Ectodermal cell (in vitro differentiated cells): Measurements from ENCODE around the gene PGS1.
"Not testable (repeated sequence)": the region's sequence is repeated elsewhere in the genome, so short reads cannot be mapped to it uniquely, and the experiment has no call there.

ENCODE experiments used
- H3K27ac ChIP-seq: 2 replicates; pipeline ENCODE4 v1.7.0; 2013; ENCODE audit warnings: mild to moderate bottlenecking, low read depth, low read length; ENCODE audit not compliant: insufficient read depth, poor library complexity, severe bottlenecking
- H3K27me3 ChIP-seq: 2 replicates; pipeline ENCODE4 v1.7.0; 2013; ENCODE audit warnings: mild to moderate bottlenecking, low read length; ENCODE audit not compliant: insufficient read depth, control insufficient read depth, poor library complexity, severe bottlenecking
- H3K36me3 ChIP-seq: one replicate; pipeline ENCODE4 v1.7.0; 2013; ENCODE audit warnings: low read length; ENCODE audit not compliant: control insufficient read depth, insufficient read depth
- H3K4me1 ChIP-seq: one replicate; pipeline ENCODE4 v1.7.0; 2013; ENCODE audit warnings: low read length; ENCODE audit not compliant: control insufficient read depth, insufficient read depth
- H3K4me3 ChIP-seq: 2 replicates; pipeline ENCODE4 v1.7.0; 2013; ENCODE audit warnings: low read depth, low read length, control low read depth; ENCODE audit not compliant: insufficient read depth
- H3K9me3 ChIP-seq: 2 replicates; pipeline ENCODE4 v1.7.0; 2013; ENCODE audit warnings: mild to moderate bottlenecking, low read length, moderate library complexity; ENCODE audit not compliant: control insufficient read depth
- WGBS, 2 experiments: methylation state at CpG; one replicate each; pipeline ENCODE4 v1.1.7; 2013; ENCODE audit warnings: missing lambda C conversion rate in 2 of 2; 5-methylcytosine and 5-hydroxymethylcytosine counted together

Gene PGS1

GRCh38 chr17:78460176-78460675 lies 81.8 kb downstream of the PGS1 start:
- Histone ChIP-seq H3K4me1 (no peaks in the 10 kb centered on the region), H3K4me3 (no peak overlapping the region), H3K9me3 (no peaks in the 10 kb centered on the region), H3K36me3 (no peaks in the 10 kb centered on the region), H3K27me3 (no peaks in the 10 kb centered on the region), H3K27ac (no peak overlapping the region)
- 86 to 87% methylated on average over 11 of the region's 11 CpGs for WGBS, 2 experiments

- Histone ChIP-seq H3K4me3 (no peak overlapping the region), H3K27ac (no peak overlapping the region), H3K4me1 (no peaks in the 10 kb centered on the region), H3K9me3 (no peaks in the 10 kb centered on the region), H3K36me3 (no peaks in the 10 kb centered on the region), H3K27me3 (no peaks in the 10 kb centered on the region)
- 92 to 95% methylated on average over 34 of the region's 34 CpGs for WGBS, 2 experiments
Observed at GRCh38 chr17:78460951-78461798, 82.7 kb downstream of the PGS1 start.

- no peak overlapping the region for H3K4me3 ChIP-seq
- no peak overlapping the region for H3K27ac ChIP-seq
- no peaks in the 10 kb centered on the region for H3K27me3 ChIP-seq
- H3K36me3 ChIP-seq, result no peaks in the 10 kb centered on the region
- 72 to 77% methylated on average over 6 of the region's 6 CpGs for WGBS, 2 experiments
- H3K4me1 ChIP-seq, result no peaks in the 10 kb centered on the region
- H3K9me3 ChIP-seq, result no peaks in the 10 kb centered on the region
Observed at GRCh38 chr17:78461799-78462053, 83.3 kb downstream of the PGS1 start.

GRCh38 chr17:78462148-78462547 lies 83.7 kb downstream of the PGS1 start:
- no peaks in the 10 kb centered on the region for H3K36me3 ChIP-seq
- H3K27ac ChIP-seq, result no peak overlapping the region
- WGBS, 2 experiments, result 75 to 78% methylated on average over 8 of the region's 8 CpGs
- no peak overlapping the region for H3K4me3 ChIP-seq
- H3K9me3 ChIP-seq, result no peaks in the 10 kb centered on the region
- H3K27me3 ChIP-seq, result no peaks in the 10 kb centered on the region
- H3K4me1 ChIP-seq, result no peaks in the 10 kb centered on the region

GRCh38 chr17:78466109-78466785 lies 87.8 kb downstream of the PGS1 start:
- H3K9me3 ChIP-seq, H3K4me1 ChIP-seq, H3K36me3 ChIP-seq, H3K4me3 ChIP-seq, H3K27me3 ChIP-seq, H3K27ac ChIP-seq: not testable (repeated sequence)
- 89 to 90% methylated on average over 18 of the region's 19 CpGs for WGBS, 2 experiments

GRCh38 chr17:78466786-78467715 lies 88.6 kb downstream of the PGS1 start:
- 93 to 94% methylated on average over 26 of the region's 26 CpGs for WGBS, 2 experiments
- Histone ChIP-seq H3K27ac (no peak overlapping the region), H3K9me3 (no peaks in the 10 kb centered on the region), H3K27me3 (no peaks in the 10 kb centered on the region), H3K4me1 (no peaks in the 10 kb centered on the region), H3K4me3 (no peak overlapping the region), H3K36me3 (no peaks in the 10 kb centered on the region)

- Histone ChIP-seq H3K4me1 (no peaks in the 10 kb centered on the region), H3K9me3 (no peaks in the 10 kb centered on the region), H3K27ac (no peak overlapping the region), H3K4me3 (no peak overlapping the region), H3K36me3 (no peaks in the 10 kb centered on the region), H3K27me3 (no peaks in the 10 kb centered on the region)
- WGBS, 2 experiments, result 92% methylated on average over 12 of the region's 12 CpGs
Observed at GRCh38 chr17:78468366-78468765, 89.9 kb downstream of the PGS1 start.

- Histone ChIP-seq H3K4me1 (no peaks in the 10 kb centered on the region), H3K9me3 (no peaks in the 10 kb centered on the region), H3K27ac (no peak overlapping the region), H3K27me3 (no peaks in the 10 kb centered on the region), H3K4me3 (no peak overlapping the region), H3K36me3 (no peaks in the 10 kb centered on the region)
- WGBS, 2 experiments, result 93 to 94% methylated on average over 7 of the region's 7 CpGs
Observed at GRCh38 chr17:78469443-78469842, 91.0 kb downstream of the PGS1 start.

- Histone ChIP-seq H3K4me3 (no peak overlapping the region), H3K9me3 (no peaks in the 10 kb centered on the region), H3K4me1 (no peaks in the 10 kb centered on the region), H3K27me3 (no peaks in the 10 kb centered on the region), H3K36me3 (no peaks in the 10 kb centered on the region), H3K27ac (no peak overlapping the region)
- 89 to 93% methylated on average over 12 of the region's 12 CpGs for WGBS, 2 experiments
Observed at GRCh38 chr17:78471635-78472034, 93.2 kb downstream of the PGS1 start.
